GM12872 (cell line): Measurements from ENCODE around the gene NOM1.

Experiments
- CTCF ChIP-seq: IDR thresholded peaks from 3 replicates; pipeline ENCODE4 v1.5.1; 2011; ENCODE audit warnings: low read depth, mild to moderate bottlenecking, low read length, moderate library complexity; ENCODE audit not compliant: insufficient read depth

Gene NOM1

DNA sequence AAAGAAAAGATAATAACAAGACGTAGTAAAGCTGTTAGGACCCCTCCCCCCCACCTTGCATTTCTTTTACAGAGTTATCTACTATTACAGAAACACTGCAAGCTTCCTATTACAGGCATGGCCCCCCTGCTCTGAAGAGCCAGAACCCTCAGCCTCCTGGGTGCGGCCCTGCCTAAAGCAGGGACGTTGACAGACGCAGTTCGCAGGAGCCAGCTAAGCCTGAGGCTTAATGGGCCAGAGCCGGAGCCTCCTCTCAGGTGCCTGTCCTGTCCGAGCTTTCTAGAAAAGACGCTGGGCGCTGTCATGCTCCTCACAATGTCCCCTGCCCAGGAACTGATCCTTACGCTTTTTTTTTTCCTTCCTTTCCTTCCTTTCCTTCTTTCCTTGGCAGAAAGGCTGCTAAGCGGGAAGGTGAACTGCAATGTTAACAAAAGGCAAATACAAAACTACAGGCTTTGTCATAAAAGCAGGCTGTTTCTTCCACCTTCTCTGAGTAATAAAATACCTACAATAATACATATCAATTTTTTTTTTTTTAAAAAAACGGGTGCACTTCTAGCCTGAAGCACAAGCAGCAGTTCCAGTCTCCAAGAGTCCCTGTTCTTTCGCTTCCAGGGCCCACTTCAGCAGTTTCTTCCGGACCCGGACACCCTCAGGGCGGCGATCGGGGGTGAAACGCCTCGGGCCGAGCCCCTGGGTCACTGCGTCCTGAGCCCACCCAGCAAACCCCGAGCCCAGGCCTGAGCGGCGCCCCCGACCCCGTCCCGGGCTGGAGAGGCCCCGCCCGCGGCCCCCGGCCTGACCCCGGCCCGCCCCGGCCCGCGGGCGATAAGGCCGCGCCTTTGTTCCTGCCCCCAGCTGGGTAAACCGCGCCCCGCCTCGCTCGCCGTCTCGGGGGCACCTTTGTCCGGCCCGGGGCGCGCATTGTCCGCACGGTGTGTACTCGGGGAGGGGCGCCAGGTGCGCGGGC, 49.8 kb downstream of the NOM1 start:
- no peak for TF ChIP-seq CTCF

- no peak for TF ChIP-seq CTCF
Observed at GRCh38 chr7:156999958-157000726, 50.6 kb downstream of the NOM1 start.

GRCh38 chr7:157000741-157001653, 51.5 kb downstream of the NOM1 start:
- no peak for TF ChIP-seq CTCF

DNA sequence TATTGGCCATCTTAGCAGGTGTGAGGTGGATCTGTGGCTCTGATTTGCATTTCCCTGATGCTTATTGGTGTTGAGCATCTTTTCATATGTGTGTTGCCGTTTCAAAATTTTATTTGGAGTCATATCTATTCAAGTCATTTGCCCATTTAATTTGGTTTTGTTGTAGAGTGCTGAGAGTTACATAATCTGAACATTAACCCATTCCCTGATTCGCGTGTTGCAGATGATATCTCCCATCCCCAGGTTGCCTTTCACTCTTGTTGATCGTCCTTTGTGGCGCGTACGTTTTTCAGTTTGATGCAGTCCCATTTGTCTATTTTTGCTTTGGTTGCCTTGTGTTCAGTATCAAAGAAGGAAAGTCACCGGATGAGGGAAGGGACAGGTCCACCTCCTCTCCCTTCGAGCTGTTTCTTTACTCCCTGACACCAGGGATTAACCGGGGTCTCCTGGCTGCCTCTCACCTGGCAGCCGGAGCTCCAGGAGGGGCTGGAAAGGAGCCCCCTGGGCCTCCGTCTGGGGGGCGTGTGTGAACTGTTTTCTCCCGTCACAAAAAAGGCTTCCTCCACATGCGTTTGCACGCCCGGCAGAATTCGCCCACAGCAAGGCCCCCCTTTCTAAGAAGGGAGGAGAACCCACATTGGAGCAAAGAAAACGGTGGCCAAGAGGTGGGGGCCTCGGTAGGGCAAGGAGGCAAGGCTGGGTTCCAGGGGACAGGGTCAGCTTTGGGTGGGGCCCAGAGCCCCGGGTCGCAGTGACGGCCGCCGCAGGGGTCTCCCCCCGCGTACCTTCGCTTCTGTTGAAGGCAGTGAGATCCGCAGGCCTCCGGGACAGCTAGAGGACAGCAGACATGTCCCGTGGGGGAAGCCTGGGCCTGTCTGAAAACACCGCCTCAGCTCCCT, 52.7 kb downstream of the NOM1 start:
- TF ChIP-seq CTCF, result no peak

DNA sequence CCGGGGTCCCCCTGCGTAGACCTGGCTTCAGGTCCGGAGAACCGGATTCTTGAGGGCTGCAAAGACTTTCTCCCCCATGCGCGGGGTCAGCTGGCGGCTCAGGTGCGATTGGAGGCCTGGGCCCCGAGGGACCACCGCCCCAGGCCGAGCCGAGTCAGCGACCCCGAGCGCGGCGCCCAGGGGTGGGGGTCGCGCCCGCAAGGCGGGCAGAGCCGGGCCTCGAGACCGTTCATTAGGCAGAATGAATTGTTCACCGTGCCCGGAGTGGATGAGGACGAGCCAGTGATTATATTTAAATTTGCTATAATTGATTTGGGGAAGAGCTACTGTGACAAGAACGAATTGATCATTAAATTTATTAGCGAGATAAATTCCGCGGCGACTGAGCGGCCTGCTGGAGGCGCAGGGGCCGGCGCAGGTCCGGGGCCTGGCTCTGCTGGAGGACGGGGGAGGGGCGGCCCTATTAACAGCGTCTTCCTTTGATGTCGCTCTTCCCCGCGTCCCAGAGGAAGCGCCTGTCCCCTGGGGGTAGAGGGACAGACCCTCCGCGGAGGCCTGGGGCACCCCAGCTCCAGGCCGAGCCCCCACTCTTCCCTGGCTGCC, 53.4 kb downstream of the NOM1 start:
- no peak for TF ChIP-seq CTCF

DNA sequence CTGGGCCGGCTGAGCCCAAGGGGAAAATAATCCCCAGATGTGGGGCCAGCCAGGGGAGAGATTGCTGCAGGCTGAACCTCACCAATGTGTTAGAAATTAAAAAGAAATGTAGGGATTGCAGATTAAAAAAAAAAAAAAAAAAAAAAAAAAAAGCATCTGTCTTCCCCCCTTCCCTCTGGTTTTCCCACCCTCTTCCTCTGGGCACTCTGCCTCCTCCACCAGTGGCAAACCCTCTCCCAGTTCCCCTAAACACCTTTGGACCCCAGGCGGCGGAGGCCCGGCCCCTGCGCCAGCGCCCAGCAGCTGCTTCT, 53.9 kb downstream of the NOM1 start:
- no peak for TF ChIP-seq CTCF
